HFFc6 (cell line): ENCODE data around the gene POU2AF1. TPM values are rescaled to one million over a fixed set of nuclear protein-coding genes. Genes with fewer than 3 reads are reported as not detected.

ENCODE experiments used
- DNase-seq: peaks from one replicate; pipeline ENCODE4 v3.0.0-alpha.2; 2018
- H3K27ac Mint-ChIP-seq: 2 replicates; pipeline ENCODE4 v1.8.0; 2020; ENCODE audit warnings: mild to moderate bottlenecking, mixed read lengths
- H3K27me3 Mint-ChIP-seq: 2 replicates; pipeline ENCODE4 v1.8.0; 2021; ENCODE audit warnings: mild to moderate bottlenecking, moderate library complexity, mixed read lengths; ENCODE audit not compliant: insufficient read depth
- H3K36me3 Mint-ChIP-seq: 2 replicates; pipeline ENCODE4 v1.8.0; 2021; ENCODE audit warnings: low read depth, mixed read lengths
- H3K4me1 Mint-ChIP-seq: 2 replicates; pipeline ENCODE4 v1.8.0; 2020; ENCODE audit warnings: low read depth, mixed read lengths
- H3K4me3 Mint-ChIP-seq: 2 replicates; pipeline ENCODE4 v1.8.0; 2020; ENCODE audit warnings: mild to moderate bottlenecking, moderate library complexity, mixed read lengths
- H3K9me3 Mint-ChIP-seq: 2 replicates; pipeline ENCODE4 v1.8.0; 2020; ENCODE audit warnings: mild to moderate bottlenecking, mixed read lengths
- CTCF ChIP-seq: fragments of 200-600 bp; sonication (generic); IDR thresholded peaks from 2 replicates; pipeline ENCODE4 v1.5.0; 2021; ENCODE audit warnings: antibody characterized with exemption, mild to moderate bottlenecking
- total RNA-seq, 6 experiments: library from RNA; stranded (reverse); fragmentation: NEBNext Ultra II Directional; extraction: Animal tissue kit (Norgen Biotek cat#: 25700); gene quantifications; 2 replicates in 1 of 6; 3 replicates in 5 of 6; pipeline ENCODE4 v1.2.3, GENCODE V29; 2021

POU2AF1 gene
- total RNA-seq, 6 experiments from 2014 or later, result not detected

GRCh38 chr11:111347723-111348115 is 31.4 kb downstream of the POU2AF1 start:
- H3K36me3 Mint-ChIP-seq, result no peaks in the 10 kb centered on the region
- peak; percentile 25 for DNase-seq
- H3K27me3 Mint-ChIP-seq, result peaks cover 9% of the 10 kb centered on the region
- H3K4me3 Mint-ChIP-seq, result no peak overlapping the region
- H3K9me3 Mint-ChIP-seq, result no peaks in the 10 kb centered on the region
- no peak overlapping the region for H3K27ac Mint-ChIP-seq
- peaks cover 13% of the 10 kb centered on the region for H3K4me1 Mint-ChIP-seq
- TF ChIP-seq CTCF, result no peak

- Mint-ChIP-seq H3K4me3 (no peak overlapping the region), H3K4me1 (peaks cover 13% of the 10 kb centered on the region), H3K27me3 (peaks cover 4% of the 10 kb centered on the region; the same call in 1 of the 2 replicates), H3K27ac (no peak overlapping the region), H3K9me3 (no peaks in the 10 kb centered on the region), H3K36me3 (no peaks in the 10 kb centered on the region)
- DNase-seq, result no peak
- TF ChIP-seq CTCF, result no peak
Measured at GRCh38 chr11:111347002-111347722, 31.9 kb downstream of the POU2AF1 start.

- peak; percentile 15 for DNase-seq
- no peak for TF ChIP-seq CTCF
- H3K4me3 Mint-ChIP-seq, result no peak overlapping the region
- no peaks in the 10 kb centered on the region; the same call in 1 of the 2 replicates for H3K36me3 Mint-ChIP-seq
- peaks cover 6% of the 10 kb centered on the region; the same call in 1 of the 2 replicates for H3K9me3 Mint-ChIP-seq
- 0 out of 2 replicates have a peak, but pooled peaks cover 1% of the 10 kb centered on the region for H3K27me3 Mint-ChIP-seq
- H3K4me1 Mint-ChIP-seq, result peaks cover 13% of the 10 kb centered on the region
- H3K27ac Mint-ChIP-seq, result peak overlapping the region; percentile 60
Measured at GRCh38 chr11:111344032-111344431, 35.0 kb downstream of the POU2AF1 start.

GRCh38 chr11:111342329-111342728 is 36.7 kb downstream of the POU2AF1 start:
- peaks cover 6% of the 10 kb centered on the region; the same call in 1 of the 2 replicates for H3K9me3 Mint-ChIP-seq
- H3K27ac Mint-ChIP-seq, result no peak overlapping the region
- 0 out of 2 replicates have a peak, but pooled peaks cover 1% of the 10 kb centered on the region for H3K27me3 Mint-ChIP-seq
- no peak for DNase-seq
- no peak for TF ChIP-seq CTCF
- H3K36me3 Mint-ChIP-seq, result no peaks in the 10 kb centered on the region; the same call in 1 of the 2 replicates
- no peak overlapping the region for H3K4me3 Mint-ChIP-seq
- H3K4me1 Mint-ChIP-seq, result peaks cover 12% of the 10 kb centered on the region

- no peak for TF ChIP-seq CTCF
- Mint-ChIP-seq H3K27me3 (peaks cover 2% of the 10 kb centered on the region; the same call in 1 of the 2 replicates), H3K4me1 (peaks cover 21% of the 10 kb centered on the region), H3K36me3 (no peaks in the 10 kb centered on the region; the same call in 1 of the 2 replicates), H3K4me3 (no peak overlapping the region), H3K27ac (no peak overlapping the region), H3K9me3 (peaks cover 6% of the 10 kb centered on the region; the same call in 1 of the 2 replicates)
- no peak for DNase-seq
Measured at GRCh38 chr11:111339758-111340388, 39.2 kb downstream of the POU2AF1 start.
